ENCODE results near the gene RABL2A. TPM values are rescaled to one million over a fixed set of nuclear protein-coding genes. Genes with fewer than 3 reads are reported as not detected.
"Not testable (repeated sequence)": the region's sequence is repeated elsewhere in the genome, so short reads cannot be mapped to it uniquely, and the experiment has no call there.

Gene RABL2A
- total and polyA plus RNA-seq, 8 donors: 5.2 to 17.7 (median 7.8) TPM

DNA sequence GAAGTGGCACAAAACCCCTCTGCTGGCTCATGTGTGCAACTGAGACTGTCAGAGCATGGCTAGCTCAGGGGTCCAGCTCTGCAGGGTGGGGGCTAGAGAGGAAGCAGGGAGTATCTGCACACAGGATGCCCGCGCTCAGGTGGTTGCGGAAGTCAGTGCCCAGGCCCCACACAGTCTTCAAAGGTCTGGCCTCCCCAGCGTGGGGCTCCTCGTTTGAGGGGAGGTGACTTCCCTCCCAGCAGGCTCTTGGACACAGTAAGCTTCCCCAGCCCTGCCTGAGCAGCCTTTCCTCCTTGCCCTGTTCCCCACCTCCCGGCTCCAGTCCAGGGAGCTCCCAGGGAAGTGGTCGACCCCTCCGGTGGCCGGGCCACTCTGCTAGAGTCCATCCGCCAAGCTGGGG, 29.9 kb upstream of the RABL2A start:
- H3K9me3 ChIP-seq; DNase-seq; H3K27ac ChIP-seq; H3K4me1 ChIP-seq; ATAC-seq; H3K4me3 ChIP-seq; FAIRE-seq; H3K36me3 ChIP-seq; intact Hi-C loops (cut with DNase I); H3K27me3 ChIP-seq: not testable (repeated sequence)
- WGBS, 2 donors: 93% methylated on average over 5 to 10 of the region's 10 CpGs

DNA sequence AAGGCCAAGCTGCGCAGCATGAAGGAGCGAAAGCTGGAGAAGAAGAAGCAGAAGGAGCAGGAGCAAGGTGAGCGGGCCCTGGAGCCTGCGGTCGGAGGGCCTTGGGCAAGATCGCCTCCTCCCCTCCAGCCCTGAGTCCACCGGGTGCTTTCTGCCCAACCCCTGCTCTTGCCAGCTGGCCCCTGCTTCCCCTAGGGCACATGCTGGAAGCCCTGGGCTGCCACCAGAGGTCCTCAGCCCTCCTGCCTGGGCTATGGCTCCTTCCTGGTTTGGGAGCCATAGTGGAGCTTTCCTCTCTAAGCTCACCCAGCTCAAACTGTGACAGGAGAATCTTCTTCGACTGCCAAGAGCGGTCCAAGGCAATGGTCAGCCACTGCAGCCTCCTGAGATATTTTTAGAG, 29.5 kb upstream of the RABL2A start:
- DNase-seq; H3K4me1 ChIP-seq; ATAC-seq; H3K4me3 ChIP-seq; H3K27me3 ChIP-seq; intact Hi-C loops (cut with DNase I); H3K36me3 ChIP-seq; H3K9me3 ChIP-seq; FAIRE-seq; H3K27ac ChIP-seq: not testable (repeated sequence)
- WGBS, 2 donors: 40 to 58% methylated on average over 1 to 2 of the region's 9 CpGs

DNA sequence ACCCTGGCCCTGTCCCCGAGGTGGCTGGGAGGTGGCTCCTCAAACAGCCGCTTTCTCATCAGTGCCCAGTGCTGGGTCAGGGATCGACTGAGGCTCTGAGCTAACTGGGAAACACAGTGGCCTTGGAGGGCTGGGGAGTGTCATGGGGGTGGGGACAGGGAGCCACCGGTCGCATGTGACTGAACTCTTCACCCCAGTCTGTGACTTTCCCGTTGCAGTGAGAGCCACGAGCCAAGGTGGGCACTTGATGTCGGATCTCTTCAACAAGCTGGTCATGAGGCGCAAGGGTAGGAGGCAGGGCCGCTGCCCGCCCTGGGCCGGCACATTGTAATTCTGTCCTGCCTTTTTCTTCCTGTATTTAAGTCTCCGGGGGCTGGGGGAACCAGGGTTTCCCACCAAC, 28.9 kb upstream of the RABL2A start:
- DNase-seq: peak in 1 of 6 donors; percentile 74
- H3K27me3 ChIP-seq; H3K4me3 ChIP-seq; H3K4me1 ChIP-seq; FAIRE-seq; H3K36me3 ChIP-seq; H3K9me3 ChIP-seq; H3K27ac ChIP-seq; ATAC-seq; intact Hi-C loops (cut with DNase I): not testable (repeated sequence)
- WGBS, 2 donors: 64 to 76% methylated on average over 7 to 12 of the region's 13 CpGs

DNA sequence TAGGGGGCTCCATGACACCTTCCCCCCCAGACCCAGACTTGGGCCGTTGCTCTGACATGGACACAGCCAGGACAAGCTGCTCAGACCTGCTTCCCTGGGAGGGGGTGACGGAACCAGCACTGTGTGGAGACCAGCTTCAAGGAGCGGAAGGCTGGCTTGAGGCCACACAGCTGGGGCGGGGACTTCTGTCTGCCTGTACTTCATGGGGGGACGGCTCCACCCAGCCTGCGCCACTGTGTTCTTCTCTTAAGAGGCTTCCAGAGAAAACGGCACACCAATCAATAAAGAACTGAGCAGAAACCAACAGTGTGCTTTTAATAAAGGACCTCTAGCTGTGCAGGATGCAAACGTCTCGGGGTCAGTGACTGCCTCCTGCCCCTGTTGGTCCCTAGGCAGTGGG, 28.3 kb upstream of the RABL2A start:
- H3K9me3 ChIP-seq; intact Hi-C loops (cut with DNase I); H3K4me1 ChIP-seq; FAIRE-seq; H3K36me3 ChIP-seq; ATAC-seq; H3K4me3 ChIP-seq; H3K27me3 ChIP-seq; DNase-seq; H3K27ac ChIP-seq: not testable (repeated sequence)
- 80 to 86% methylated on average over 4 to 7 of the region's 9 CpGs for whole genome bisulfite sequencing, 2 donors

DNA sequence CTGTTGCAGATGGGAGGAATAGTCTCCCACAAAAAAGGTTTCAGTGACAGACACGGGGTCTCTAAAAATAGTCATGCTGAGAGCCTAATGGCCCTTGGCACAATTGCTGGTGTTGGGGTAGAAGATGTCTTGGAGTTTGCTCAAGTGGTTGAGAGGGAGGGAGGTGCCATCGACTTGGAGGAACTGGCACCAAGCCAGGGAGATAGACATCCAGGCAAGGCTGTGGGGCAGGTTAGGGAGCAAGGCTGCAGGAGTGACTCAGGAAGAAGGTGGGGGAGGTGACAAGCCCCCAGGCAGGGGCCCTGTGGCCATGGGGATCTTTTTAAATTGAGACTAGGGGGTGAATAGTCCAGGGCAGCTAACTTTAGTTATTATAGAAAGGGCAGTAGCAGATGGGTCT, 27.9 kb upstream of the RABL2A start:
- WGBS, 2 donors: 9% methylated on average over 1 of the region's 2 CpGs
- H3K27ac ChIP-seq; H3K27me3 ChIP-seq; H3K36me3 ChIP-seq; DNase-seq; ATAC-seq; H3K4me3 ChIP-seq; H3K9me3 ChIP-seq; intact Hi-C loops (cut with DNase I); FAIRE-seq; H3K4me1 ChIP-seq: not testable (repeated sequence)

DNA sequence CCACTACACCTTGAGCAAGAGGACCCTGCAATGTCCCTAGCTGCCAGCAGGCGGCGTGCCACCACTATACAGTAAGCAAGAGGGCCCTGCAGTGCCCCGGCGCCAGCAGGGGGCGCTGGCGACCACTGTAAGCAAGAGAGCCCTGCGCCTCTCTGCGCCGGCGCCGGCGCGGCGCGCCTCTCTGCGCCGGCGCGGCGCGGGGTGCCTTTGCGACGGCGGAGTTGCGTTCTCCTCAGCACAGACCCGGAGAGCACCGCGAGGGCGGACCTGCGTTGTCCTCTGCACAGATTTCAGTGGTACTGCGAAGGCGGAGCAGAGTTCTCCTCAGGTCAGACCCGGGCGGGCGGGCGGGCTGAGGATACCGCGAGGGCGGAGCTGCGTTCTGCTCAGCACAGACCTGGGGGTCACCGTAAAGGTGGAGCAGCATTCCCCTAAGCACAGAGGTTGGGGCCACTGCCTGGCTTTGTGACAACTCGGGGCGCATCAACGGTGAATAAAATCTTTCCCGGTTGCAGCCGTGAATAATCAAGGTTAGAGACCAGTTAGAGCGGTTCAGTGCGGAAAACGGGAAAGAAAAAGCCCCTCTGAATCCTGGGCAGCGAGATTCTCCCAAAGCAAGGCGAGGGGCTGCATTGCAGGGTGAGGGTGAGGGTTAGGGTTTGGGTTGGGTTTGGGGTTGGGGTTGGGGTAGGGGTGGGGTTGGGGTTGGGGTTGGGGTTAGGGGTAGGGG, 24.9 kb upstream of the RABL2A start:
- H3K27ac ChIP-seq; intact Hi-C loops (cut with DNase I); FAIRE-seq; H3K4me3 ChIP-seq; H3K4me1 ChIP-seq; H3K27me3 ChIP-seq; H3K9me3 ChIP-seq; ATAC-seq; H3K36me3 ChIP-seq: not testable (repeated sequence)
- WGBS, 2 donors: 84 to 89% methylated on average over 30 to 51 of the region's 51 CpGs
- peak in 2 of 6 donors; percentile 43 to 51 for DNase-seq
- TF ChIP-seq, protein P1, sequence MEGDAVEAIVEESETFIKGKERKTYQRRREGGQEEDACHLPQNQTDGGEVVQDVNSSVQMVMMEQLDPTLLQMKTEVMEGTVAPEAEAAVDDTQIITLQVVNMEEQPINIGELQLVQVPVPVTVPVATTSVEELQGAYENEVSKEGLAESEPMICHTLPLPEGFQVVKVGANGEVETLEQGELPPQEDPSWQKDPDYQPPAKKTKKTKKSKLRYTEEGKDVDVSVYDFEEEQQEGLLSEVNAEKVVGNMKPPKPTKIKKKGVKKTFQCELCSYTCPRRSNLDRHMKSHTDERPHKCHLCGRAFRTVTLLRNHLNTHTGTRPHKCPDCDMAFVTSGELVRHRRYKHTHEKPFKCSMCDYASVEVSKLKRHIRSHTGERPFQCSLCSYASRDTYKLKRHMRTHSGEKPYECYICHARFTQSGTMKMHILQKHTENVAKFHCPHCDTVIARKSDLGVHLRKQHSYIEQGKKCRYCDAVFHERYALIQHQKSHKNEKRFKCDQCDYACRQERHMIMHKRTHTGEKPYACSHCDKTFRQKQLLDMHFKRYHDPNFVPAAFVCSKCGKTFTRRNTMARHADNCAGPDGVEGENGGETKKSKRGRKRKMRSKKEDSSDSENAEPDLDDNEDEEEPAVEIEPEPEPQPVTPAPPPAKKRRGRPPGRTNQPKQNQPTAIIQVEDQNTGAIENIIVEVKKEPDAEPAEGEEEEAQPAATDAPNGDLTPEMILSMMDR (IDR thresholded peaks at IDR 0.05): peak in 1 of 4 donors; percentile 10

DNA sequence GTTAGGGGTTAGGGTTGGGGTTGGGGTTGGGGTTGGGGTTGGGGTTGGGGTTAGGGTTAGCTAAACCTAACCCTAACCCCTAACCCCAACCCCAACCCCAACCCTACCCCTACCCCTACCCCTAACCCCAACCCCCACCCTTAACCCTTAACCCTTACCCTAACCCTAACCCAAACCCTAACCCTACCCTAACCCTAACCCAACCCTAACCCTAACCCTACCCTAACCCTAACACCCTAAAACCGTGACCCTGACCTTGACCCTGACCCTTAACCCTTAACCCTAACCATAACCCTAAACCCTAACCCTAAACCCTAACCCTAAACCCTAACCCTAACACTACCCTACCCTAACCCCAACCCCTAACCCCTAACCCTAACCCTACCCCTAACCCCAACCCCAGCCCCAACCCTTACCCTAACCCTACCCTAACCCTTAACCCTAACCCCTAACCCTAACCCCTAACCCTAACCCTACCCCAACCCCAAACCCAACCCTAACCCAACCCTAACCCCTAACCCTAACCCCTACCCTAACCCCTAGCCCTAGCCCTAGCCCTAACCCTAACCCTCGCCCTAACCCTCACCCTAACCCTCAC, 24.1 kb upstream of the RABL2A start:
- Histone ChIP-seq H3K4me3 (peak overlapping the region in 2 of 4 donors; percentile 30 to 46), H3K4me1 (no peaks in the 10 kb centered on the region), H3K27ac (peak overlapping the region in 2 of 4 donors; percentile 28 to 54), H3K27me3 (no peaks in the 10 kb centered on the region), H3K9me3 (no peaks in the 10 kb centered on the region), H3K36me3 (no peaks in the 10 kb centered on the region)
- TF ChIP-seq, protein P1 (IDR thresholded peaks at IDR 0.05): no peak
- 24 to 57% methylated on average over 1 to 2 of the region's 2 CpGs for WGBS, 2 donors
- intact Hi-C loops (cut with DNase I): no loop called here
- ATAC-seq (peak; percentile 55 to 81 (median 67)), FAIRE-seq (no peak), DNase-seq (no peak)

DNA sequence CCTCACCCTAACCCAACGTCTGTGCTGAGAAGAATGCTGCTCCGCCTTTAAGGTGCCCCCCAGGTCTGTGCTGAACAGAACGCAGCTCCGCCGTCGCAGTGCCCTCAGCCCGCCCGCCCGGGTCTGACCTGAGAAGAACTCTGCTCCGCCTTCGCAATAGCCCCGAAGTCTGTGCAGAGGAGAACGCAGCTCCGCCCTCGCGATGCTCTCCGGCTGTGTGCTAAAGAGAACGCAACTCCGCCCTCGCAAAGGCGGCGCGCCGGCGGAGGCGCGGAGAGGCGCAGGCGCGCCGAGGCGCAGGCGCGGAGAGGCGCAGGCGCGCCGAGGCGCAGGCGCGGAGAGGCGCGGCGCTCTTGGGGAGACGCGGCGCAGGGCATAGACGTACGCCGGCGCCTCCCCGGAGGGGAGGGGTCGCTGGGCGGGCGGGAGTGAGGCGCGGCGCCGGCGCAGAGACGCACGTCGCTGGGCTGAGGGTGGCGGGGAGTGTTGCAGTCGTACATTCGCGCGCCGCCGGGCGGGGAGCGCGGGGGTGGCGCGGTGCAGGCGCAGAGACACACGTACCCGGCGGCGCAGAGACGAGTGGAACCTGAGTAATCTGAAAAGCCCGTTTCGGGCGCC, 23.5 kb upstream of the RABL2A start:
- H3K36me3 ChIP-seq; H3K9me3 ChIP-seq; H3K4me1 ChIP-seq; intact Hi-C loops (cut with DNase I); H3K27me3 ChIP-seq; FAIRE-seq: not testable (repeated sequence)
- DNase-seq (peak; percentile 82 to 94 (median 90)), ATAC-seq (peak; percentile 77 to 100 (median 96))
- WGBS, 2 donors: 1 to 6% methylated on average over 61 to 84 of the region's 84 CpGs
- H3K4me3 ChIP-seq: peak overlapping the region; percentile 22 to 49 (median 43)
- H3K27ac ChIP-seq: peak overlapping the region; percentile 59 to 88 (median 78)

All from pancreas (tissue), 10 donors.